SK-N-SH (cell line): ENCODE results near the gene WDFY2. TPM values are rescaled to one million over a fixed set of nuclear protein-coding genes. Genes with fewer than 3 reads are reported as not detected.

ENCODE experiments used
- CTCF ChIA-PET: fragments of 300-600, 350-600 bp; formaldehyde crosslinking; extraction: SDS; loops from one replicate; lab custom pipeline; 2021; lab: Yijun Ruan, JAX
- POLR2A ChIA-PET: fragments of 350-600 bp; sonication (Branson Sonifier 250); formaldehyde crosslinking; extraction: SDS; loops from one replicate; lab custom pipeline; 2020; ENCODE audit warnings: antibody characterized with exemption, inconsistent platforms; lab: Yijun Ruan, JAX
- DNase-seq: peaks from one replicate; pipeline ENCODE4 v3.0.0; 2012
- H2AFZ ChIP-seq: fragments of 200-600 bp; sonication (generic); 2 replicates; pipeline ENCODE4 v1.8.1; 2016; ENCODE audit warnings: antibody characterized with exemption, mild to moderate bottlenecking, low read depth
- H3F3A ChIP-seq: fragments of 200-600 bp; sonication (generic); replicated peaks from 2 replicates; pipeline ENCODE3; 2016; ENCODE audit warnings: antibody characterized with exemption, mild to moderate bottlenecking; ENCODE audit not compliant: insufficient read depth
- H3K27ac ChIP-seq, 2 experiments: fragments of 200-500 bp in 1 of 2; fragments of 200-600 bp in 1 of 2; sonication (Bioruptor generic) in 1 of 2; sonication (generic), shearing (Covaris generic) in 1 of 2; 2 replicates each; pipeline versions ENCODE4 v1.5.1 to v1.6.1; 2014 to 2016; ENCODE audit warnings: low read depth in 2 of 2, inconsistent platforms in 1 of 2, low read length in 1 of 2, mild to moderate bottlenecking in 1 of 2, mixed read lengths in 1 of 2
- H3K27me3 ChIP-seq: fragments of 200-600 bp; sonication (generic), shearing (Covaris generic); 2 replicates; pipeline ENCODE4 v1.6.1; 2016; ENCODE audit warnings: mixed run types; ENCODE audit not compliant: insufficient read depth
- H3K36me3 ChIP-seq, 2 experiments: fragments of 200-500 bp in 1 of 2; fragments of 200-600 bp in 1 of 2; sonication (Bioruptor generic) in 1 of 2; sonication (generic) in 1 of 2; replicated peaks in 1 of 2; 2 replicates each; pipeline versions ENCODE3 to v1.5.1; 2014 to 2016; ENCODE audit warnings: low read length in 1 of 2, mild to moderate bottlenecking in 1 of 2; ENCODE audit not compliant: insufficient read depth in 2 of 2, control insufficient read depth in 1 of 2
- H3K4me1 ChIP-seq, 2 experiments: fragments of 200-500 bp in 1 of 2; fragments of 200-600 bp in 1 of 2; sonication (Bioruptor generic) in 1 of 2; sonication (generic), shearing (Covaris generic) in 1 of 2; 2 replicates each; pipeline versions ENCODE4 v1.5.1 to v1.6.1; 2014 to 2016; ENCODE audit warnings: low read depth in 1 of 2, low read length in 1 of 2, mixed run types in 1 of 2; ENCODE audit not compliant: insufficient read depth in 2 of 2, control insufficient read depth in 1 of 2
- H3K4me2 ChIP-seq: fragments of 200-600 bp; sonication (generic), shearing (Covaris generic); 2 replicates; pipeline ENCODE4 v1.6.1; 2017; ENCODE audit warnings: mixed run types
- H3K4me3 ChIP-seq, 2 experiments: fragments of 200-500 bp in 1 of 2; fragments of 200-600 bp in 1 of 2; sonication (Bioruptor generic) in 1 of 2; sonication (generic), shearing (Covaris generic) in 1 of 2; 2 replicates each; pipeline versions ENCODE4 v1.5.1 to v1.8.1; 2014 to 2016; ENCODE audit warnings: low read depth in 2 of 2, inconsistent platforms in 1 of 2, low read length in 1 of 2, mild to moderate bottlenecking in 1 of 2, mixed read lengths in 1 of 2, moderate library complexity in 1 of 2
- H3K79me2 ChIP-seq: fragments of 200-600 bp; sonication (generic); 2 replicates; pipeline ENCODE4 v1.8.1; 2017; ENCODE audit warnings: mild to moderate bottlenecking; ENCODE audit not compliant: insufficient read depth
- H3K9ac ChIP-seq: fragments of 200-600 bp; sonication (generic); 2 replicates; pipeline ENCODE4 v1.6.1; 2017; ENCODE audit warnings: mixed run types
- H3K9me2 ChIP-seq: fragments of 200-600 bp; sonication (generic); 2 replicates; pipeline ENCODE4 v1.6.1; 2017; ENCODE audit warnings: mixed run types
- H3K9me3 ChIP-seq: fragments of 200-600 bp; sonication (generic); 2 replicates; pipeline ENCODE4 v1.6.1; 2017; ENCODE audit warnings: mixed run types, mild to moderate bottlenecking, moderate library complexity
- H4K20me1 ChIP-seq: fragments of 200-600 bp; sonication (generic); 2 replicates; pipeline ENCODE4 v1.6.1; 2017; ENCODE audit warnings: mild to moderate bottlenecking, mixed run types; ENCODE audit not compliant: insufficient read depth
- CTCF ChIP-seq: fragments of 200-600 bp; sonication (generic); IDR thresholded peaks from 2 replicates; pipeline ENCODE4 v1.6.1; 2017; ENCODE audit warnings: antibody characterized with exemption, mild to moderate bottlenecking, moderate library complexity
- EZH2phosphoT487 ChIP-seq: fragments of 200-600 bp; sonication (generic); IDR thresholded peaks from 2 replicates; pipeline ENCODE4 v1.6.1; 2017; ENCODE audit warnings: low read depth, mixed run types, mild to moderate bottlenecking, antibody characterized with exemption, moderate library complexity, borderline replicate concordance
- FOSL2 ChIP-seq: IDR thresholded peaks from 2 replicates; pipeline ENCODE4 v1.4.0; 2012; ENCODE audit warnings: low read depth, mild to moderate bottlenecking, moderate library complexity, borderline replicate concordance
- FOXM1 ChIP-seq: IDR thresholded peaks from 2 replicates; pipeline ENCODE4 v1.4.0; 2012; ENCODE audit warnings: low read depth, mild to moderate bottlenecking
- MAX ChIP-seq: IDR thresholded peaks from 2 replicates; pipeline ENCODE4 v1.4.0; 2012; ENCODE audit warnings: low read depth
- MEF2A ChIP-seq: IDR thresholded peaks from 2 replicates; pipeline ENCODE4 v1.4.0; 2012; ENCODE audit warnings: low read depth, borderline replicate concordance
- MXI1 ChIP-seq: IDR thresholded peaks from 2 replicates; pipeline ENCODE4 v1.6.1; 2012; ENCODE audit warnings: mild to moderate bottlenecking, low read depth, low read length, improper control_type of control experiment
- RCOR1 ChIP-seq: fragments of 150-350 bp; IDR thresholded peaks from 2 replicates; pipeline ENCODE4 v1.6.1; 2017; ENCODE audit warnings: antibody characterized with exemption, low read length
- SMC3 ChIP-seq: IDR thresholded peaks from 2 replicates; pipeline ENCODE4 v1.6.1; 2012; ENCODE audit warnings: low read depth, low read length, improper control_type of control experiment
- TAF1 ChIP-seq: IDR thresholded peaks from 2 replicates; pipeline ENCODE4 v1.6.1; 2012; ENCODE audit warnings: low read depth, mild to moderate bottlenecking, low read length, moderate library complexity, borderline replicate concordance
- TCF12 ChIP-seq: IDR thresholded peaks from 2 replicates; pipeline ENCODE4 v1.4.0; 2012
- USF1 ChIP-seq: IDR thresholded peaks from 2 replicates; pipeline ENCODE4 v1.4.0; 2012; ENCODE audit warnings: low read depth, borderline replicate concordance
- YY1 ChIP-seq: IDR thresholded peaks from 2 replicates; pipeline ENCODE4 v1.4.0; 2012; ENCODE audit warnings: low read depth, mild to moderate bottlenecking
- WGBS: methylation state at CpG from one replicate; pipeline ENCODE4 v1.1.6; 2017; ENCODE audit warnings: low lambda C conversion rate; 5-methylcytosine and 5-hydroxymethylcytosine counted together
- polyA plus RNA-seq, 3 experiments: library from polyadenylated mRNA; depleted of rRNA; stranded (reverse); fragments of >200 nt; gene quantifications; 2 replicates each; pipeline ENCODE4 v1.2.3, GENCODE V29; 2012
- TF ChIP-seq, protein P1 (sequence below): IDR thresholded peaks from 2 replicates; pipeline ENCODE4; 2012
- TF ChIP-seq, protein P2 (sequence below): fragments of 150-350 bp; IDR thresholded peaks from 2 replicates; pipeline ENCODE4 v1.6.1; 2016; ENCODE audit warnings: mild to moderate bottlenecking, low read depth, low read length

The WDFY2 gene
- polyA plus RNA-seq, 1 of the 3 experiments (the other 2 are of a cell fraction) = 4.1 TPM

- ChIA-PET CTCF (no interaction called here), POLR2A (no interaction called here)
- Histone ChIP-seq H3K36me3 (no peaks in the 10 kb centered on the region), H3K27ac (no peak overlapping the region), H3K27me3 (no peaks in the 10 kb centered on the region), H3K9me2 (no peaks in the 10 kb centered on the region), H3F3A (peaks cover 16% of the 10 kb centered on the region), H3K4me2 (no peak overlapping the region), H3K9ac (no peak overlapping the region), H3K9me3 (no peaks in the 10 kb centered on the region), H3K79me2 (no peaks in the 10 kb centered on the region), H3K4me1 (peaks cover 0 to 5% of the 10 kb centered on the region in 2 experiments; a peak in 1 of 4 replicates), H4K20me1 (no peaks in the 10 kb centered on the region), H2AFZ (no peak overlapping the region), H3K4me3 (no peak overlapping the region)
- no peak for DNase-seq
- no peak for TF ChIP-seq MXI1
- no peak for TF ChIP-seq TCF12
- TF ChIP-seq SMC3 = no peak
- TF ChIP-seq TAF1 = no peak
- TF ChIP-seq RCOR1 = no peak
- 67% methylated on average over 9 of the region's 9 CpGs for WGBS
Observed at GRCh38 chr13:51562011-51562671, 22.1 kb upstream of the WDFY2 start.

DNA sequence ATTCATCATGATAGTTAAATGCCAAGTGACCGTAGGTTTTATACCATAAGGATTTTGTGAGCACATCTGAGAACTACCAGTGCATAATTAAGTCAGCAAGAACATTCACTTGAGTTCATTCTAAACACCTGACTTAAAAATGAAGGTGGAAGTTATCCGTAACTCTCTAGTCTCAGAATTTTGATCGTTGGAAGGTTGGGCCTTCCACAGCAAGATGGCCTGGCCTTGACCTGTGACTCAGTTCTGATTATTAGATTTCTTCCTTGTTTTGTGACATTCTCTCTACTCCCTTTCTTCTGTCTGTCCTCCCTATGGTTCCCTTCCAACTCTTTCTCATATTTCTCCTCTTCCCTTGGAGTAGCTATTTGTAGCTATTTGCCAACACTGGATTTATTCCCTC is 20.0 kb upstream of the WDFY2 start:
- Histone ChIP-seq H3K4me3 (no peak overlapping the region), H3K9me3 (no peaks in the 10 kb centered on the region), H4K20me1 (no peaks in the 10 kb centered on the region), H2AFZ (no peak overlapping the region), H3K9me2 (no peaks in the 10 kb centered on the region), H3K36me3 (no peaks in the 10 kb centered on the region), H3K4me1 (no peaks in the 10 kb centered on the region), H3K27me3 (no peaks in the 10 kb centered on the region), H3K27ac (no peak overlapping the region), H3K4me2 (no peak overlapping the region), H3K79me2 (no peaks in the 10 kb centered on the region), H3F3A (peaks cover 7% of the 10 kb centered on the region), H3K9ac (no peak overlapping the region)
- WGBS = 64% methylated on average over 3 of the region's 3 CpGs
- TF ChIP-seq YY1 (no peak), TAF1 (no peak), MAX (no peak)
- POLR2A ChIA-PET = no interaction called here
- DNase-seq = no peak
- CTCF ChIA-PET = interaction anchor here (1.6 kb wide), 1 partner anchor 8 kb away, joined by 4 read pairs; no protein-coding TSS in a partner anchor

DNA sequence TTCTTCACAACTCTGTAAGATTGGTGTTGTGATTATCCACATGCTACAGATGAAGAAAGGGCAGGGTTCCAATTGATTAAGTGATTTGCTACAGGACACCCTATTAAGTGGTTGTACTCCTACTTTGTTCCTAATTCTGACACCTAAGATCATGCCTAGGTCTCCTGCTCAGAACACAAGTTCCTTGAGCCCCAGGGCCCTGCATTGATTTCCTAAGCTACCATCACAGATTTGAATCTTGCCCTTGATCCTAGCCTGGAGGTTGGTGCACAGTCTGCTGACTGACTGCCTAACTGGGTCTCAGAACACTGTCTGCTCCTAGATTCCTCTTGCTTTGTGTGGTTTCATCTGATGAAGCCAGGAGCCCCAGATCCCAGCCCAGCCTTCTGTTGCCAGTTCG is 19.6 kb upstream of the WDFY2 start:
- Histone ChIP-seq H3K9me3 (no peaks in the 10 kb centered on the region), H3K36me3 (no peaks in the 10 kb centered on the region), H3K79me2 (no peaks in the 10 kb centered on the region), H3F3A (peaks cover 7% of the 10 kb centered on the region), H3K4me2 (no peak overlapping the region), H3K4me1 (no peaks in the 10 kb centered on the region), H2AFZ (no peak overlapping the region), H3K4me3 (no peak overlapping the region), H3K9ac (no peak overlapping the region), H4K20me1 (no peaks in the 10 kb centered on the region), H3K27ac (no peak overlapping the region), H3K9me2 (no peaks in the 10 kb centered on the region), H3K27me3 (no peaks in the 10 kb centered on the region)
- TF ChIP-seq FOSL2 (no peak), SMC3 (no peak), CTCF (no peak), TAF1 (no peak), MEF2A (no peak), EZH2phosphoT487 (no peak), FOXM1 (no peak), USF1 (no peak)
- TF ChIP-seq, protein P1, sequence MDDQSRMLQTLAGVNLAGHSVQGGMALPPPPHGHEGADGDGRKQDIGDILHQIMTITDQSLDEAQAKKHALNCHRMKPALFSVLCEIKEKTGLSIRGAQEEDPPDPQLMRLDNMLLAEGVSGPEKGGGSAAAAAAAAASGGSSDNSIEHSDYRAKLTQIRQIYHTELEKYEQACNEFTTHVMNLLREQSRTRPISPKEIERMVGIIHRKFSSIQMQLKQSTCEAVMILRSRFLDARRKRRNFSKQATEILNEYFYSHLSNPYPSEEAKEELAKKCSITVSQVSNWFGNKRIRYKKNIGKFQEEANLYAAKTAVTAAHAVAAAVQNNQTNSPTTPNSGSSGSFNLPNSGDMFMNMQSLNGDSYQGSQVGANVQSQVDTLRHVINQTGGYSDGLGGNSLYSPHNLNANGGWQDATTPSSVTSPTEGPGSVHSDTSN = no peak
- TF ChIP-seq, protein P2, sequence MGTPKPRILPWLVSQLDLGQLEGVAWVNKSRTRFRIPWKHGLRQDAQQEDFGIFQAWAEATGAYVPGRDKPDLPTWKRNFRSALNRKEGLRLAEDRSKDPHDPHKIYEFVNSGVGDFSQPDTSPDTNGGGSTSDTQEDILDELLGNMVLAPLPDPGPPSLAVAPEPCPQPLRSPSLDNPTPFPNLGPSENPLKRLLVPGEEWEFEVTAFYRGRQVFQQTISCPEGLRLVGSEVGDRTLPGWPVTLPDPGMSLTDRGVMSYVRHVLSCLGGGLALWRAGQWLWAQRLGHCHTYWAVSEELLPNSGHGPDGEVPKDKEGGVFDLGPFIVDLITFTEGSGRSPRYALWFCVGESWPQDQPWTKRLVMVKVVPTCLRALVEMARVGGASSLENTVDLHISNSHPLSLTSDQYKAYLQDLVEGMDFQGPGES = no peak
- POLR2A ChIA-PET = no interaction called here
- no peak for DNase-seq
- CTCF ChIA-PET = interaction anchor here (1.6 kb wide), 1 partner anchor 9 kb away, joined by 4 read pairs; no protein-coding TSS in a partner anchor
- WGBS = 100% methylated on average over 1 of the region's 1 CpG
